OCI-LY1 (cell line): Measurements from ENCODE around the gene BTBD1.

Source experiments
- H2AFZ ChIP-seq: fragments of 200-600 bp; sonication (generic), shearing (Covaris generic); 2 replicates; pipeline ENCODE4 v1.6.0; 2014; ENCODE audit warnings: antibody characterized with exemption, mild to moderate bottlenecking, low read length
- H3F3A ChIP-seq: fragments of 200-600 bp; sonication (generic), shearing (Covaris generic); 2 replicates; pipeline ENCODE4 v1.6.0; 2014; ENCODE audit warnings: mild to moderate bottlenecking, antibody characterized with exemption, low read length, moderate library complexity; ENCODE audit not compliant: insufficient read depth
- H3K27ac ChIP-seq: fragments of 200-600 bp; sonication (generic); 2 replicates; pipeline ENCODE4 v1.5.1; 2014; ENCODE audit warnings: low read length, mixed run types, mild to moderate bottlenecking, low read depth; ENCODE audit not compliant: poor library complexity, severe bottlenecking
- H3K27me3 ChIP-seq: fragments of 200-600 bp; sonication (generic); 2 replicates; pipeline ENCODE4 v1.6.0; 2014; ENCODE audit warnings: antibody characterized with exemption, mild to moderate bottlenecking, low read length, moderate library complexity; ENCODE audit not compliant: insufficient read depth
- H3K36me3 ChIP-seq: fragments of 200-600 bp; sonication (generic); 2 replicates; pipeline ENCODE4 v1.6.1; 2014; ENCODE audit warnings: mild to moderate bottlenecking, antibody characterized with exemption, low read length, moderate library complexity, mixed read lengths; ENCODE audit not compliant: insufficient read depth
- H3K4me1 ChIP-seq: fragments of 200-600 bp; sonication (generic); 2 replicates; pipeline ENCODE4 v1.5.1; 2014; ENCODE audit warnings: mild to moderate bottlenecking, low read length, moderate library complexity; ENCODE audit not compliant: insufficient read depth, severe bottlenecking
- H3K4me2 ChIP-seq: fragments of 200-600 bp; sonication (generic), shearing (Covaris generic); 2 replicates; pipeline ENCODE4 v1.6.1; 2014; ENCODE audit warnings: low read length
- H3K4me3 ChIP-seq: fragments of 200-600 bp; sonication (generic); 2 replicates; pipeline ENCODE4 v1.5.1; 2014; ENCODE audit warnings: low read length, low read depth, mild to moderate bottlenecking, mixed read lengths; ENCODE audit not compliant: poor library complexity, severe bottlenecking
- H3K79me2 ChIP-seq: fragments of 200-600 bp; shearing (Covaris generic); 2 replicates; pipeline ENCODE4 v1.6.1; 2016; ENCODE audit warnings: mixed run types, low read length, mixed read lengths; ENCODE audit not compliant: insufficient read depth
- H3K9ac ChIP-seq: fragments of 200-600 bp; sonication (generic), shearing (Covaris generic); 2 replicates; pipeline ENCODE4 v1.6.1; 2014; ENCODE audit warnings: mild to moderate bottlenecking, low read length, mixed read lengths
- H3K9me2 ChIP-seq: fragments of 200-600 bp; sonication (generic), shearing (Covaris generic); 2 replicates; pipeline ENCODE4 v1.6.1; 2014; ENCODE audit warnings: low read depth, mild to moderate bottlenecking, low read length, mixed read lengths
- H3K9me3 ChIP-seq: fragments of 200-600 bp; shearing (Covaris generic); 2 replicates; pipeline ENCODE4 v1.6.1; 2014; ENCODE audit warnings: low read length, mixed read lengths
- H4K20me1 ChIP-seq: fragments of 200-600 bp; sonication (generic), shearing (Covaris generic); 2 replicates; pipeline ENCODE4 v1.6.0; 2016; ENCODE audit warnings: mild to moderate bottlenecking, low read length; ENCODE audit not compliant: insufficient read depth
- EZH2 ChIP-seq: fragments of 200-600 bp; sonication (generic), shearing (Covaris generic); IDR thresholded peaks from 2 replicates; pipeline ENCODE4 v1.8.0; 2017; ENCODE audit warnings: borderline replicate concordance, mixed run types, mild to moderate bottlenecking, antibody characterized with exemption, low read length, moderate library complexity, mixed read lengths
- TF ChIP-seq, protein P1 (sequence below): fragments of 200-600 bp; sonication (generic), shearing (Covaris generic); IDR thresholded peaks from 2 replicates; pipeline ENCODE4 v1.5.1; 2017; ENCODE audit warnings: mild to moderate bottlenecking, antibody characterized with exemption, low read length, moderate library complexity, mixed read lengths

The BTBD1 gene

DNA sequence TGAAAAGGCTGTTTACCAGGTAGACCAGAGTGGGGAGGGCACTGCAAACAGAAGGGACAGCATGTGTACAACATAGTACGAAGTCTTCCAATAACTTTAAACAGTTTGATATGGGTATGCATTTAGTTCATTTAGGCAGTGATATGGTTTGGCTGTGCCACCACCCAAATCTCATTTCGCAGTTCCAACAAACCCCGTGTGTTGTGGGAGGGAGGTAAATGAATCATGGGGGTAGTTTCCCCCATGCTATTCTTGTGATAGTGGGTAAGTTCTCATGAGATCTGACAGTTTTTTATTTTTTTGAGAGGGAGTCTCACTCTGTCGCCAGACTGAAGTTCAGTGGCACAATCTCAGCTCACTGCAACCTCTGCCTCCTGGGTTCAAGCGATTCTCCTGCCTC is 88.6 kb downstream of the BTBD1 start:
- no peak overlapping the region for H3K27ac ChIP-seq
- H3K36me3 ChIP-seq: no peaks in the 10 kb centered on the region
- no peaks in the 10 kb centered on the region for H3F3A ChIP-seq
- H3K27me3 ChIP-seq: no peaks in the 10 kb centered on the region
- H3K9me2 ChIP-seq: no peaks in the 10 kb centered on the region
- H3K9ac ChIP-seq: no peak overlapping the region
- no peak overlapping the region for H3K4me2 ChIP-seq
- no peaks in the 10 kb centered on the region for H3K79me2 ChIP-seq
- TF ChIP-seq, protein P1, sequence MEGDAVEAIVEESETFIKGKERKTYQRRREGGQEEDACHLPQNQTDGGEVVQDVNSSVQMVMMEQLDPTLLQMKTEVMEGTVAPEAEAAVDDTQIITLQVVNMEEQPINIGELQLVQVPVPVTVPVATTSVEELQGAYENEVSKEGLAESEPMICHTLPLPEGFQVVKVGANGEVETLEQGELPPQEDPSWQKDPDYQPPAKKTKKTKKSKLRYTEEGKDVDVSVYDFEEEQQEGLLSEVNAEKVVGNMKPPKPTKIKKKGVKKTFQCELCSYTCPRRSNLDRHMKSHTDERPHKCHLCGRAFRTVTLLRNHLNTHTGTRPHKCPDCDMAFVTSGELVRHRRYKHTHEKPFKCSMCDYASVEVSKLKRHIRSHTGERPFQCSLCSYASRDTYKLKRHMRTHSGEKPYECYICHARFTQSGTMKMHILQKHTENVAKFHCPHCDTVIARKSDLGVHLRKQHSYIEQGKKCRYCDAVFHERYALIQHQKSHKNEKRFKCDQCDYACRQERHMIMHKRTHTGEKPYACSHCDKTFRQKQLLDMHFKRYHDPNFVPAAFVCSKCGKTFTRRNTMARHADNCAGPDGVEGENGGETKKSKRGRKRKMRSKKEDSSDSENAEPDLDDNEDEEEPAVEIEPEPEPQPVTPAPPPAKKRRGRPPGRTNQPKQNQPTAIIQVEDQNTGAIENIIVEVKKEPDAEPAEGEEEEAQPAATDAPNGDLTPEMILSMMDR: no peak
- TF ChIP-seq EZH2: no peak
- no peaks in the 10 kb centered on the region for H3K4me1 ChIP-seq
- no peaks in the 10 kb centered on the region for H3K9me3 ChIP-seq
- H3K4me3 ChIP-seq: no peak overlapping the region
- no peak overlapping the region for H2AFZ ChIP-seq
- H4K20me1 ChIP-seq: no peaks in the 10 kb centered on the region

- Histone ChIP-seq H3K79me2 (no peaks in the 10 kb centered on the region), H3K27me3 (no peaks in the 10 kb centered on the region), H3K4me2 (no peak overlapping the region), H3K9me3 (no peaks in the 10 kb centered on the region), H3K36me3 (no peaks in the 10 kb centered on the region), H2AFZ (no peak overlapping the region), H3K4me1 (no peaks in the 10 kb centered on the region), H3K4me3 (no peak overlapping the region), H4K20me1 (no peaks in the 10 kb centered on the region), H3K9ac (no peak overlapping the region), H3K27ac (no peak overlapping the region), H3F3A (no peaks in the 10 kb centered on the region), H3K9me2 (no peaks in the 10 kb centered on the region)
- TF ChIP-seq EZH2: no peak
- TF ChIP-seq, protein P1: no peak
Measured at GRCh38 chr15:82977076-82977475, 90.0 kb downstream of the BTBD1 start.

- H3K27ac ChIP-seq: no peak overlapping the region
- no peaks in the 10 kb centered on the region for H3F3A ChIP-seq
- H4K20me1 ChIP-seq: no peaks in the 10 kb centered on the region
- no peak overlapping the region for H3K4me2 ChIP-seq
- H3K79me2 ChIP-seq: no peaks in the 10 kb centered on the region
- H3K4me3 ChIP-seq: no peak overlapping the region
- no peak overlapping the region for H3K9ac ChIP-seq
- H3K9me2 ChIP-seq: no peaks in the 10 kb centered on the region
- no peaks in the 10 kb centered on the region for H3K27me3 ChIP-seq
- H3K9me3 ChIP-seq: no peaks in the 10 kb centered on the region
- H2AFZ ChIP-seq: no peak overlapping the region
- H3K4me1 ChIP-seq: no peaks in the 10 kb centered on the region
- TF ChIP-seq, protein P1: no peak
- no peak for TF ChIP-seq EZH2
- H3K36me3 ChIP-seq: no peaks in the 10 kb centered on the region
Measured at GRCh38 chr15:82972990-82973389, 94.1 kb downstream of the BTBD1 start.
